Esophagus muscularis mucosa (tissue), 4 donors: ENCODE measurements around the gene TIE1. TPM values are rescaled to one million over a fixed set of nuclear protein-coding genes. Genes with fewer than 3 reads are reported as not detected.

Experiments
- DNase-seq: peaks from one replicate; pipeline ENCODE4 v3.0.0-alpha.2; 2017; ENCODE audit errors: extremely low spot score
- H3K27ac ChIP-seq, 4 donors: fragments of 200-600 bp; sonication (generic); replicated peaks in 1 of 4; 1 replicate in 3 of 4; 2 replicates in 1 of 4; pipeline ENCODE4 v1.5.1; 2016 to 2019; ENCODE audit warnings: mild to moderate bottlenecking in 1 of 4
- H3K27me3 ChIP-seq, 4 donors: fragments of 200-600 bp; sonication (generic); one replicate each; pipeline versions ENCODE4 v1.5.1 to v1.6.0; 2016 to 2019
- H3K36me3 ChIP-seq, 4 donors: fragments of 200-600 bp; sonication (generic); one replicate each; pipeline ENCODE4 v1.5.1; 2016 to 2019
- H3K4me1 ChIP-seq, 4 donors: fragments of 200-600 bp; sonication (generic); one replicate each; pipeline ENCODE4 v1.5.1; 2016 to 2019
- H3K4me3 ChIP-seq, 4 donors: fragments of 200-600 bp; sonication (generic); 1 replicate in 2 of 4; 2 replicates in 2 of 4; pipeline ENCODE4 v1.5.1; 2016 to 2019; ENCODE audit warnings: mild to moderate bottlenecking in 4 of 4, moderate library complexity in 1 of 4
- H3K9me3 ChIP-seq, 4 donors: fragments of 200-600 bp; sonication (generic); 1 replicate in 3 of 4; 2 replicates in 1 of 4; pipeline ENCODE4 v1.5.1; 2016 to 2019
- EP300 ChIP-seq: sonication (generic); formaldehyde crosslinking; IDR thresholded peaks from one replicate; pipeline ENCODE4 v1.6.1; 2017; ENCODE audit warnings: antibody characterized with exemption
- POLR2A ChIP-seq: fragments of 450-650 bp; IDR thresholded peaks from one replicate; pipeline ENCODE4 v1.6.1; 2017; ENCODE audit warnings: antibody characterized with exemption, moderate library complexity, mild to moderate bottlenecking, low read depth
- POLR2AphosphoS5 ChIP-seq, 2 donors: sonication (generic); formaldehyde crosslinking; IDR thresholded peaks; one replicate each; pipeline ENCODE4 v1.6.1; 2017; ENCODE audit warnings: antibody characterized with exemption in 2 of 2
- WGBS: methylation state at CpG from one replicate; pipeline ENCODE4 v1.1.5; 2018; 5-methylcytosine and 5-hydroxymethylcytosine counted together
- intact Hi-C: fragments of 100-400 bp; cut with DNase I; formaldehyde crosslinking; loops from one replicate; pipeline ENCODE4 v1.15.1; 2023
- total RNA-seq, 4 donors: library from RNA; depleted of rRNA; stranded (reverse); fragments of >200 nt; gene quantifications; one replicate each; pipeline versions ENCODE4 v1.1.0 to v1.2.1, GENCODE V29; 2016
- TF ChIP-seq, protein P1 (sequence below), 3 experiments: fragments of 200-600 bp in 2 of 3; fragments of 450-650 bp in 1 of 3; sonication (generic) in 2 of 3; IDR thresholded peaks; one replicate each; pipeline ENCODE4 v1.5.1; 2017 to 2019; ENCODE audit warnings: antibody characterized with exemption in 3 of 3, mild to moderate bottlenecking in 2 of 3, moderate library complexity in 1 of 3

The TIE1 gene
- total RNA-seq, 4 donors from 2014 or later, result 16.2 to 51.1 (median 32.6) TPM

DNA sequence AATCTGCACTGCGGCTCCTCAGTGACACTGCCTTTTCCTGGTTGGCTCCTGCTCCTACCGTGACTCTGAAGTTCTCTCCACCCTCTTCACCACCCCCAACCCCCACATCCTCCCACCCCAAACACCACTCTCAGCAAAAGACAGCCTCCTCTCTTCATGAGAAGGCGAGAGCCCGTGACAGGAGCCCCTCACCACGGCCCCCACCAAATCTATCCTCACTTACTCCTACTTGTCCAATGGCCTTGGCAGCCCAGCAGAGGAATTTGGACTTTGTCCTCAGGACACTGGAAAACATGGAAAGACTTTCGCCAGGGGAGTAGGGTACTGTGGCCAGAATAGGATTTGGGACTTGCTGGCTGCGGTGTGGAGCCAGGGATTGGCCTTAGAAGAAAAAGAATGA lies 24.1 kb upstream of the TIE1 start:
- intact Hi-C loops, result no loop called here
- 68% methylated on average over 7 of the region's 7 CpGs for WGBS
- Histone ChIP-seq H3K27ac (no peak overlapping the region), H3K9me3 (no peaks in the 10 kb centered on the region), H3K36me3 (no peaks in the 10 kb centered on the region), H3K27me3 (peaks cover 0 to 30% (median 0%) of the 10 kb centered on the region in 4 donors), H3K4me1 (no peaks in the 10 kb centered on the region), H3K4me3 (no peak overlapping the region)
- no peak for DNase-seq
- TF ChIP-seq POLR2AphosphoS5 (IDR thresholded peaks at IDR 0.05), result no peak
- TF ChIP-seq POLR2A, result no peak
- TF ChIP-seq, protein P1, sequence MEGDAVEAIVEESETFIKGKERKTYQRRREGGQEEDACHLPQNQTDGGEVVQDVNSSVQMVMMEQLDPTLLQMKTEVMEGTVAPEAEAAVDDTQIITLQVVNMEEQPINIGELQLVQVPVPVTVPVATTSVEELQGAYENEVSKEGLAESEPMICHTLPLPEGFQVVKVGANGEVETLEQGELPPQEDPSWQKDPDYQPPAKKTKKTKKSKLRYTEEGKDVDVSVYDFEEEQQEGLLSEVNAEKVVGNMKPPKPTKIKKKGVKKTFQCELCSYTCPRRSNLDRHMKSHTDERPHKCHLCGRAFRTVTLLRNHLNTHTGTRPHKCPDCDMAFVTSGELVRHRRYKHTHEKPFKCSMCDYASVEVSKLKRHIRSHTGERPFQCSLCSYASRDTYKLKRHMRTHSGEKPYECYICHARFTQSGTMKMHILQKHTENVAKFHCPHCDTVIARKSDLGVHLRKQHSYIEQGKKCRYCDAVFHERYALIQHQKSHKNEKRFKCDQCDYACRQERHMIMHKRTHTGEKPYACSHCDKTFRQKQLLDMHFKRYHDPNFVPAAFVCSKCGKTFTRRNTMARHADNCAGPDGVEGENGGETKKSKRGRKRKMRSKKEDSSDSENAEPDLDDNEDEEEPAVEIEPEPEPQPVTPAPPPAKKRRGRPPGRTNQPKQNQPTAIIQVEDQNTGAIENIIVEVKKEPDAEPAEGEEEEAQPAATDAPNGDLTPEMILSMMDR (IDR thresholded peaks at IDR 0.05), result no peak
- TF ChIP-seq EP300, result no peak

DNA sequence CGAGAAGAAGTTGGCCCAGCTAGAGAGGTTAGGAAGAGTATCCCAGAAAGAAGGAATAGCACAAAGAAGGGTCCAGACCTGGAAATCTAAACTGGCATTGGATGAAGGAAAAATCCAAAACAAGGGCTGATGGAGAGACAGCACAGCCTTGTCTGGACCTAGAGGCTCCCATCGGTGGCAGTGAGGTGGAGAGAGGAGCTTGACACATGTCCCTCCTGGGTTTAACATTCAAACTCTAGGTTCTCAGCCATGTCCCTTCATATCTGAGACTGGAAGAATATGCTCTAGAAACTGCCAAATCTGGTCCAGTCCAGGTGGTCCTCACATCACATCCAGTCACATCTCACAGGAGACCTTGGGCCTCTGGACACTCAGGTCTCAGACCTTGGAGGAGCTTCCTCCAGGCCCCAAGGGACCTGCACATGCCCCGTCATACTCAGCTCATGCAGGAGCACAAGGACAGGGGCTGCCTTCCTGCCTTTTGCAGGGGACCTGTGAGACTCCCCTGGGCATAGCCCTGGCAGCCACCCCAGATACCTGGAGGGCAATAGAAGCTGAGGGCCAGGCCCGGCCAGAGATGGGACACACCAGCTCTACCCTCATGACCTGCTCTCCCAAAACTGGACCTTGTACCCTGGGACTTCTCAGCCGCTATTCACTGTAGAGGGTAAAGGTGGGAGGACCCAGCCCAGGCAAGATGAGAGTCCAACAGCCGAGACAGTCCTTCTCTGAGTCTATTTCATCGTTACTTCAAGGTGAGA lies 23.5 kb upstream of the TIE1 start:
- TF ChIP-seq POLR2A (no peak), EP300 (no peak), POLR2AphosphoS5 (IDR thresholded peaks at IDR 0.05) (no peak)
- TF ChIP-seq, protein P1 (IDR thresholded peaks at IDR 0.05), result no peak
- H3K36me3 ChIP-seq, result no peaks in the 10 kb centered on the region
- H3K4me1 ChIP-seq, result no peaks in the 10 kb centered on the region
- WGBS, result 89% methylated on average over 5 of the region's 7 CpGs
- no peak for DNase-seq
- H3K4me3 ChIP-seq, result no peak overlapping the region
- H3K9me3 ChIP-seq, result no peaks in the 10 kb centered on the region
- intact Hi-C loops, result no loop called here
- H3K27me3 ChIP-seq, result peaks cover 0 to 23% (median 0%) of the 10 kb centered on the region in 4 donors
- no peak overlapping the region for H3K27ac ChIP-seq

DNA sequence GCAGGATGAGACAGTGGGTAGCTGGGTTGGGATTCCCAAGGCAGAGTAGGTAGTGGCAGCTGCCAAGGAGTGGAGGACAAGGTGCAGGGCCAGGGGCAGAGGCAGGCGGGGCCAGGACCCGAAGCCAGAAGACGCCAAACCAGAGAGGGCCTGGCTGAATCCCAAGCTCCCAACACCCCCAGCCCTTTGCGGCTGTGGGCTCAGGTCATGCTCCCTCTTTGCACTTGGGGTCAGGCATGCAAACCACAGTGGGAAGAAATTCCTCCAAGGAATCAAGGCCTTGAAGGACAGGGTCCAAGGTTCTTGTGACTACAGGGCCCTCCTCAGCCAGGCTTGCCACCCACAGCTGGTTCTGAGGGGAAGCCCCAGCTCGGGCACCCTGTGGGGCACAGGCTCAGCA lies 21.6 kb upstream of the TIE1 start:
- TF ChIP-seq EP300, result no peak
- TF ChIP-seq POLR2AphosphoS5 (IDR thresholded peaks at IDR 0.05), result no peak
- TF ChIP-seq, protein P1 (IDR thresholded peaks at IDR 0.05), result no peak
- no peak for TF ChIP-seq POLR2A
- no peaks in the 10 kb centered on the region for H3K4me1 ChIP-seq
- intact Hi-C loops, result no loop called here
- WGBS, result no CpG with 5 or more reads among the region's 5 CpGs
- H3K9me3 ChIP-seq, result no peaks in the 10 kb centered on the region
- no peak overlapping the region for H3K27ac ChIP-seq
- H3K36me3 ChIP-seq, result no peaks in the 10 kb centered on the region
- DNase-seq, result no peak
- H3K4me3 ChIP-seq, result no peak overlapping the region
- peaks cover 0 to 7% (median 0%) of the 10 kb centered on the region in 4 donors for H3K27me3 ChIP-seq

DNA sequence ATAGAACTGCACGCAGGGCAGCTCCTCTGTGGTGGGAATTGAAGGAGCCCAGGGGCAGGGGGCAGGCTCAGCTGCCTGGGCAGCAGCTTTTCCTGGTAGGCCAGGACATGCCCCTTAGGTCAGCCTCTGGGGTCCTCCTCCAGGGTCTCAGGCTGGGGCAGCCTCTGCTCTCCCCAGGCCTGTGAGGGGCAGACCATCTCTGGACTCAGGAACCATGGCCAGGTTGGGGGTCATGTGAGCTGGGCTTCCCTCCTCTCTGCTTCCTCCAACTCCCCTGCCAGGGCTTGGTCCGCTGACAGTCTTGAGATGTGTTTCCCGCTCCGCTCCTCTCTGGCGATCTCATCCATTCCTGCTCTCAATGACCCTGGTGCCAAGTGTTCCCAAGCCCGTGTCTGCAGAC lies 21.1 kb upstream of the TIE1 start:
- H3K9me3 ChIP-seq, result no peaks in the 10 kb centered on the region
- intact Hi-C loops, result no loop called here
- WGBS, result 96% methylated on average over 6 of the region's 6 CpGs
- no peaks in the 10 kb centered on the region for H3K36me3 ChIP-seq
- no peaks in the 10 kb centered on the region for H3K4me1 ChIP-seq
- no peak overlapping the region for H3K4me3 ChIP-seq
- DNase-seq, result no peak
- peaks cover 0 to 3% (median 0%) of the 10 kb centered on the region in 4 donors for H3K27me3 ChIP-seq
- TF ChIP-seq, protein P1 (IDR thresholded peaks at IDR 0.05), result no peak
- TF ChIP-seq POLR2A, result no peak
- TF ChIP-seq POLR2AphosphoS5 (IDR thresholded peaks at IDR 0.05), result no peak
- no peak for TF ChIP-seq EP300
- no peak overlapping the region for H3K27ac ChIP-seq
